ENCODE data around the gene RANBP17.
A peak's percentile ranks its signal among the peaks of the same experiment; 100 is the strongest.

The RANBP17 gene

DNA sequence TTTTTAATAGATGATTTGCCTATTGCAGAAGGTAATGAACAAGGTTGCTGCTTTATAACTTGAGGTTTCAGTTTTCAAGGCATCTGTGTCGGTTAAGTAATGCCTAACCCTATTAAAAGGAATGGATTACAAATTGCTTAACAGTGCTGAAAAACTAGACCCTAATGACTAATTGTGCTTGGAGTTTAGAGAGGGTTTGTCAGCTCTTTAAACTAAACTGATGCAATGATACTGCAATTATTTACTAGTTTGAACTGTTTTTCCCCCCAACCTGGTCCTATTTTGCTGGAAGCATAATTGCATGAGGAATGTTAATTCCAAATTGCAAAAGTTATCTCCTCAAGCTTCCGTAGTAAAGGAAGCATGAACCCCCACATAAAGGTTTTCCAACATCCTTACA, 407.9 kb downstream of the RANBP17 start (continued):
- TF ChIP-seq ZNF76 (tag by site-specific recombination; IDR thresholded peaks at IDR 0.05; ENCODE audit: borderline replicate concordance, low read depth) (no peak; the same call in 1 of the 2 replicates), ZNF843 (tag by site-specific recombination; IDR thresholded peaks at IDR 0.05) (no peak), ZBTB17 (tag by site-specific recombination; IDR thresholded peaks at IDR 0.05) (peak; percentile 79), ZNF623 (tag by site-specific recombination; IDR thresholded peaks at IDR 0.05) (no peak), ZNF501 (tag by site-specific recombination; IDR thresholded peaks at IDR 0.05) (no peak), ZNF544 (tag by site-specific recombination; IDR thresholded peaks at IDR 0.05) (no peak), ZNF549 (tag by site-specific recombination; IDR thresholded peaks at IDR 0.05) (no peak), ZBTB1 (tag by site-specific recombination; IDR thresholded peaks at IDR 0.05) (no peak), ZBTB21 (tag by site-specific recombination; IDR thresholded peaks at IDR 0.05) (no peak), ZFP41 (tag by site-specific recombination; IDR thresholded peaks at IDR 0.05; ENCODE audit: borderline replicate concordance) (no peak), ZNF354C (tag by site-specific recombination; IDR thresholded peaks at IDR 0.05; ENCODE audit: borderline replicate concordance, low read depth) (no peak), KLF16 (tag by site-specific recombination; IDR thresholded peaks at IDR 0.05) (peak; percentile 43; the same call in 1 of the 2 replicates), SCRT2 (tag by site-specific recombination; IDR thresholded peaks at IDR 0.05) (no peak), MEIS1 (CRISPR knock-in tag; IDR thresholded peaks at IDR 0.05; ENCODE audit: borderline replicate concordance) (no peak), ZNF391 (tag by site-specific recombination; IDR thresholded peaks at IDR 0.05; ENCODE audit: borderline replicate concordance, low read depth) (no peak), SETDB1 (IDR thresholded peaks at IDR 0.05; ENCODE audit: insufficient read length, low read length) (no peak), ZNF223 (tag by site-specific recombination; IDR thresholded peaks at IDR 0.05) (no peak), ZSCAN23 (tag by site-specific recombination; IDR thresholded peaks at IDR 0.05) (no peak), ZNF791 (tag by site-specific recombination; IDR thresholded peaks at IDR 0.05) (no peak), ZNF169 (tag by site-specific recombination; IDR thresholded peaks at IDR 0.05) (no peak), ZNF776 (tag by site-specific recombination; IDR thresholded peaks at IDR 0.05; ENCODE audit: borderline replicate concordance) (no peak), RBAK (tag by site-specific recombination; IDR thresholded peaks at IDR 0.05) (no peak), ZBTB7A (tag by site-specific recombination; IDR thresholded peaks at IDR 0.05; ENCODE audit: low read depth) (no peak), ZNF621 (tag by site-specific recombination; IDR thresholded peaks at IDR 0.05) (no peak), ZNF146 (tag by site-specific recombination; IDR thresholded peaks at IDR 0.05) (no peak), ZNF792 (tag by site-specific recombination; IDR thresholded peaks at IDR 0.05) (no peak), ZNF560 (tag by site-specific recombination; IDR thresholded peaks at IDR 0.05; ENCODE audit: borderline replicate concordance) (no peak), KLF1 (tag by site-specific recombination; IDR thresholded peaks at IDR 0.05) (no peak), ZNF24 (tag by site-specific recombination; IDR thresholded peaks at IDR 0.05) (peak; percentile 62; the same call in 1 of the 2 replicates), BCL6B (tag by site-specific recombination; IDR thresholded peaks at IDR 0.05) (no peak), ZNF645 (tag by site-specific recombination; IDR thresholded peaks at IDR 0.05) (no peak), ZNF530 (tag by site-specific recombination; IDR thresholded peaks at IDR 0.05; ENCODE audit: low read depth) (no peak), GLI4 (tag by site-specific recombination; IDR thresholded peaks at IDR 0.05) (no peak), ZNF514 (tag by site-specific recombination; IDR thresholded peaks at IDR 0.05) (no peak), ZNF658 (tag by site-specific recombination; IDR thresholded peaks at IDR 0.05) (no peak)
- TF ChIP-seq, protein P1, sequence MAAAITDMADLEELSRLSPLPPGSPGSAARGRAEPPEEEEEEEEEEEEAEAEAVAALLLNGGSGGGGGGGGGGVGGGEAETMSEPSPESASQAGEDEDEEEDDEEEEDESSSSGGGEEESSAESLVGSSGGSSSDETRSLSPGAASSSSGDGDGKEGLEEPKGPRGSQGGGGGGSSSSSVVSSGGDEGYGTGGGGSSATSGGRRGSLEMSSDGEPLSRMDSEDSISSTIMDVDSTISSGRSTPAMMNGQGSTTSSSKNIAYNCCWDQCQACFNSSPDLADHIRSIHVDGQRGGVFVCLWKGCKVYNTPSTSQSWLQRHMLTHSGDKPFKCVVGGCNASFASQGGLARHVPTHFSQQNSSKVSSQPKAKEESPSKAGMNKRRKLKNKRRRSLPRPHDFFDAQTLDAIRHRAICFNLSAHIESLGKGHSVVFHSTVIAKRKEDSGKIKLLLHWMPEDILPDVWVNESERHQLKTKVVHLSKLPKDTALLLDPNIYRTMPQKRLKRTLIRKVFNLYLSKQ (tag by site-specific recombination; IDR thresholded peaks at IDR 0.05; ENCODE audit: borderline replicate concordance) = no peak
- TF ChIP-seq, protein P2, sequence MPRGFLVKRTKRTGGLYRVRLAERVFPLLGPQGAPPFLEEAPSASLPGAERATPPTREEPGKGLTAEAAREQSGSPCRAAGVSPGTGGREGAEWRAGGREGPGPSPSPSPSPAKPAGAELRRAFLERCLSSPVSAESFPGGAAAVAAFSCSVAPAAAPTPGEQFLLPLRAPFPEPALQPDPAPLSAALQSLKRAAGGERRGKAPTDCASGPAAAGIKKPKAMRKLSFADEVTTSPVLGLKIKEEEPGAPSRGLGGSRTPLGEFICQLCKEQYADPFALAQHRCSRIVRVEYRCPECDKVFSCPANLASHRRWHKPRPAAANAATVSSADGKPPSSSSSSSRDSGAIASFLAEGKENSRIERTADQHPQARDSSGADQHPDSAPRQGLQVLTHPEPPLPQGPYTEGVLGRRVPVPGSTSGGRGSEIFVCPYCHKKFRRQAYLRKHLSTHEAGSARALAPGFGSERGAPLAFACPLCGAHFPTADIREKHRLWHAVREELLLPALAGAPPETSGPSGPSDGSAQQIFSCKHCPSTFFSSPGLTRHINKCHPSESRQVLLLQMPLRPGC (tag by site-specific recombination; IDR thresholded peaks at IDR 0.05) = no peak
- TF ChIP-seq, protein P3, sequence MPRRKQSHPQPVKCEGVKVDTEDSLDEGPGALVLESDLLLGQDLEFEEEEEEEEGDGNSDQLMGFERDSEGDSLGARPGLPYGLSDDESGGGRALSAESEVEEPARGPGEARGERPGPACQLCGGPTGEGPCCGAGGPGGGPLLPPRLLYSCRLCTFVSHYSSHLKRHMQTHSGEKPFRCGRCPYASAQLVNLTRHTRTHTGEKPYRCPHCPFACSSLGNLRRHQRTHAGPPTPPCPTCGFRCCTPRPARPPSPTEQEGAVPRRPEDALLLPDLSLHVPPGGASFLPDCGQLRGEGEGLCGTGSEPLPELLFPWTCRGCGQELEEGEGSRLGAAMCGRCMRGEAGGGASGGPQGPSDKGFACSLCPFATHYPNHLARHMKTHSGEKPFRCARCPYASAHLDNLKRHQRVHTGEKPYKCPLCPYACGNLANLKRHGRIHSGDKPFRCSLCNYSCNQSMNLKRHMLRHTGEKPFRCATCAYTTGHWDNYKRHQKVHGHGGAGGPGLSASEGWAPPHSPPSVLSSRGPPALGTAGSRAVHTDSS (tag by site-specific recombination; IDR thresholded peaks at IDR 0.05) = no peak
